GM18517 (cell line): Measurements from ENCODE around the gene ATP6V1B1.
"Not testable (repeated sequence)": the region's sequence is repeated elsewhere in the genome, so short reads cannot be mapped to it uniquely, and the experiment has no call there.

Experiments
- ATAC-seq: cut with Tn5 transposase; IDR thresholded peaks from one replicate; pipeline ENCODE4 v1.9.1; 2021; ENCODE audit warnings: mild to moderate bottlenecking, moderate library complexity; ENCODE audit not compliant: unreplicated experiment

ATP6V1B1 gene

GRCh38 chr2:70987386-70987785 lies 51.7 kb downstream of the ATP6V1B1 start:
- ATAC-seq, result no peak

- no peak for ATAC-seq
Observed at GRCh38 chr2:70988151-70988550, 52.5 kb downstream of the ATP6V1B1 start.

GRCh38 chr2:70988726-70989648 lies 53.3 kb downstream of the ATP6V1B1 start:
- no peak for ATAC-seq

GRCh38 chr2:70990216-70990615 lies 54.5 kb downstream of the ATP6V1B1 start:
- no peak for ATAC-seq

GRCh38 chr2:70991142-70991541 lies 55.4 kb downstream of the ATP6V1B1 start:
- ATAC-seq, result no peak

- ATAC-seq, result no peak
Observed at GRCh38 chr2:70991742-70992141, 56.0 kb downstream of the ATP6V1B1 start.

GRCh38 chr2:70992945-70993853 lies 57.5 kb downstream of the ATP6V1B1 start:
- no peak for ATAC-seq

- ATAC-seq, result peak; percentile 14
Observed at GRCh38 chr2:70994009-70994698, 58.5 kb downstream of the ATP6V1B1 start.

- ATAC-seq, result peak; percentile 89
Observed at GRCh38 chr2:70994699-70995425, 59.2 kb downstream of the ATP6V1B1 start, which contains the start of gene TEX261. Gene TEX261 (minus strand): TSS chr2:70994873. CDS start chr2:70994757, 116 bp downstream.

- peak; percentile 37 for ATAC-seq
Observed at GRCh38 chr2:70995426-70995729, 59.7 kb downstream of the ATP6V1B1 start.

- ATAC-seq, result not testable (repeated sequence)
Observed at GRCh38 chr2:70998885-70999284, 63.2 kb downstream of the ATP6V1B1 start.

- no peak for ATAC-seq
Observed at GRCh38 chr2:70999362-70999761, 63.7 kb downstream of the ATP6V1B1 start.

- not testable (repeated sequence) for ATAC-seq
Observed at GRCh38 chr2:70999931-71000330, 64.2 kb downstream of the ATP6V1B1 start.

GRCh38 chr2:71000780-71001591 lies 65.3 kb downstream of the ATP6V1B1 start:
- ATAC-seq, result peak; percentile 92

- no peak for ATAC-seq
Observed at GRCh38 chr2:71001592-71001927, 65.9 kb downstream of the ATP6V1B1 start.

GRCh38 chr2:71001981-71002570 lies 66.4 kb downstream of the ATP6V1B1 start:
- no peak for ATAC-seq

GRCh38 chr2:71003396-71003795 lies 67.7 kb downstream of the ATP6V1B1 start:
- ATAC-seq, result no peak

- no peak for ATAC-seq
Observed at GRCh38 chr2:71003966-71004755, 68.5 kb downstream of the ATP6V1B1 start.
